HCT116 (cell line): ENCODE data around the gene CHRNB2. TPM values are rescaled to one million over a fixed set of nuclear protein-coding genes. Genes with fewer than 3 reads are reported as not detected.
"Not testable (repeated sequence)": the region's sequence is repeated elsewhere in the genome, so short reads cannot be mapped to it uniquely, and the experiment has no call there.

ENCODE experiments used
- ATAC-seq: fragments of 200-7000 bp; cut with Tn5 transposase; 2 replicates; pipeline ENCODE4 v1.9.1; 2020; ENCODE audit warnings: mild to moderate bottlenecking, moderate library complexity
- BruUV-seq: library from RNA; stranded (reverse); fragments of 400-500 nt; replicated peaks from 2 replicates; lab custom pipeline; 2021; lab: Mats Ljungman, UMichigan
- CTCF ChIA-PET: fragments of 300-600 bp; sonication (Branson Sonifier 250); formaldehyde crosslinking; loops from one replicate; lab custom pipeline; 2021; ENCODE audit warnings: antibody characterized with exemption; lab: Charles Lee
- POLR2A ChIA-PET: fragments of 300-600, 350-600 bp; sonication (Branson Sonifier 250); formaldehyde crosslinking; loops from one replicate; lab custom pipeline; 2021; ENCODE audit warnings: antibody characterized with exemption; lab: Charles Lee
- RAD21 ChIA-PET, 2 experiments: fragments of 300-600 bp; sonication (Branson Sonifier 250); formaldehyde crosslinking; loops; one replicate each; lab custom pipeline; 2023; ENCODE audit warnings: low total read pairs in 2 of 2; ENCODE audit not compliant: uncharacterized antibody in 2 of 2, unreplicated experiment in 2 of 2, low non-redundant PET in 1 of 2; lab: Charles Lee
- DNase-seq: peaks from one replicate; pipeline ENCODE4 v3.0.0-alpha.2; 2010; ENCODE audit warnings: low read depth, low spot score
- H2AFZ ChIP-seq: fragments of 200-600 bp; shearing (Covaris generic), sonication (generic); 2 replicates; pipeline ENCODE4 v1.6.1; 2017; ENCODE audit warnings: low read depth, mixed run types, mixed read lengths, antibody characterized with exemption, low read length; ENCODE audit not compliant: poor library complexity, severe bottlenecking
- H3K27ac ChIP-seq: 2 replicates; pipeline ENCODE4 v1.5.1; 2012; ENCODE audit warnings: low read depth, low read length
- H3K27me3 ChIP-seq: fragments of 200-600 bp; sonication (generic); 2 replicates; pipeline ENCODE4 v1.6.1; 2016; ENCODE audit warnings: mixed run types, low read length, mixed read lengths; ENCODE audit not compliant: insufficient read depth
- H3K36me3 ChIP-seq, 2 experiments: fragments of 200-500 bp in 1 of 2; fragments of 200-600 bp in 1 of 2; sonication (Bioruptor generic) in 1 of 2; sonication (generic) in 1 of 2; 2 replicates each; pipeline versions ENCODE4 v1.5.1 to v1.6.1; 2014 to 2016; ENCODE audit warnings: low read length in 2 of 2, inconsistent platforms in 1 of 2, mixed read lengths in 1 of 2, mixed run types in 1 of 2; ENCODE audit not compliant: insufficient read depth in 2 of 2, control insufficient read depth in 1 of 2
- H3K4me1 ChIP-seq, 2 experiments: fragments of 200-600 bp in 1 of 2; sonication (generic) in 1 of 2; 2 replicates each; pipeline versions ENCODE4 v1.5.1 to v1.6.1; 2012 to 2017; ENCODE audit warnings: low read length in 2 of 2, inconsistent platforms in 1 of 2, mild to moderate bottlenecking in 1 of 2, mixed read lengths in 1 of 2, mixed run types in 1 of 2, moderate library complexity in 1 of 2; ENCODE audit not compliant: insufficient read depth in 2 of 2, control insufficient read depth in 1 of 2
- H3K4me2 ChIP-seq: fragments of 200-600 bp; sonication (generic); 2 replicates; pipeline ENCODE4 v1.6.1; 2017; ENCODE audit warnings: mixed run types, low read length, mixed read lengths
- H3K4me3 ChIP-seq, 2 experiments: fragments of 200-600 bp in 1 of 2; sonication (generic) in 1 of 2; replicated peaks in 1 of 2; 2 replicates each; pipeline ENCODE4 v1.5.1; 2011 to 2016; ENCODE audit warnings: low read length in 2 of 2, control low read depth in 1 of 2, low read depth in 1 of 2, mild to moderate bottlenecking in 1 of 2, mixed read lengths in 1 of 2, mixed run types in 1 of 2
- H3K79me2 ChIP-seq: fragments of 200-600 bp; sonication (generic); 2 replicates; pipeline ENCODE4 v1.6.1; 2017; ENCODE audit warnings: mild to moderate bottlenecking, mixed run types, low read length, moderate library complexity, mixed read lengths; ENCODE audit not compliant: insufficient read depth
- H3K9ac ChIP-seq: fragments of 200-600 bp; sonication (generic); 2 replicates; pipeline ENCODE4 v1.6.1; 2016; ENCODE audit warnings: low read length, mixed read lengths
- H3K9me2 ChIP-seq: fragments of 200-600 bp; sonication (generic), shearing (Covaris generic); 2 replicates; pipeline ENCODE4 v1.6.1; 2017; ENCODE audit warnings: mixed run types, mild to moderate bottlenecking, moderate library complexity; ENCODE audit not compliant: insufficient read depth
- H3K9me3 ChIP-seq, 2 experiments: fragments of 200-500 bp in 1 of 2; fragments of 200-600 bp in 1 of 2; sonication (Bioruptor generic) in 1 of 2; sonication (generic) in 1 of 2; 2 replicates each; pipeline ENCODE4 v1.6.1; 2014 to 2017; ENCODE audit warnings: low read length in 2 of 2, mixed read lengths in 2 of 2, inconsistent platforms in 1 of 2, low read depth in 1 of 2, mild to moderate bottlenecking in 1 of 2, mixed run types in 1 of 2, moderate library complexity in 1 of 2; ENCODE audit not compliant: control insufficient read depth in 1 of 2, insufficient read depth in 1 of 2
- H4K20me1 ChIP-seq: fragments of 200-600 bp; sonication (generic), shearing (Covaris generic); 2 replicates; pipeline ENCODE4 v1.6.1; 2017; ENCODE audit warnings: mixed run types, mild to moderate bottlenecking, moderate library complexity; ENCODE audit not compliant: insufficient read depth
- FOSL1 ChIP-seq: IDR thresholded peaks from 2 replicates; pipeline ENCODE4 v1.6.1; 2012; ENCODE audit warnings: low read depth
- intact Hi-C: fragments of 100-400 bp; cut with micrococcal nuclease; formaldehyde crosslinking; loops from 2 replicates; pipeline ENCODE4 v1.10.0; 2022
- total RNA-seq: library from RNA; stranded (reverse); gene quantifications from one replicate; pipeline ENCODE4 v1.2.1, GENCODE V29; 2021; ENCODE audit not compliant: unreplicated experiment

Gene CHRNB2
- total RNA-seq, 1 experiment from 2014 or later: not detected

GRCh38 chr1:154529308-154529707 is 38.3 kb upstream of the CHRNB2 start:
- POLR2A ChIA-PET: no interaction called here
- no peak overlapping the region for H3K4me3 ChIP-seq
- H3K27me3 ChIP-seq: no peaks in the 10 kb centered on the region
- intact Hi-C loops: no loop called here
- no peak overlapping the region for H3K4me2 ChIP-seq
- H3K9ac ChIP-seq: no peak overlapping the region
- no peak for DNase-seq
- CTCF ChIA-PET: no interaction called here
- no peaks in the 10 kb centered on the region for H4K20me1 ChIP-seq
- H3K9me3 ChIP-seq: no peaks in the 10 kb centered on the region
- H2AFZ ChIP-seq: no peak overlapping the region
- H3K79me2 ChIP-seq: no peaks in the 10 kb centered on the region
- BruUV-seq: no TSS peak
- H3K4me1 ChIP-seq: no peaks in the 10 kb centered on the region
- H3K36me3 ChIP-seq: no peaks in the 10 kb centered on the region
- no peak for TF ChIP-seq FOSL1
- H3K9me2 ChIP-seq: no peaks in the 10 kb centered on the region
- RAD21 ChIA-PET: no interaction called here
- ATAC-seq: no peak
- H3K27ac ChIP-seq: no peak overlapping the region

- CTCF ChIA-PET: interaction anchor here (1.7 kb wide), 1 partner anchor 15 kb away, joined by 7 read pairs; no protein-coding TSS in a partner anchor
- H3K4me2 ChIP-seq, ATAC-seq, H3K9me3 ChIP-seq, H3K27ac ChIP-seq, DNase-seq, H3K9me2 ChIP-seq, H3K36me3 ChIP-seq, H3K4me1 ChIP-seq, H4K20me1 ChIP-seq, H3K9ac ChIP-seq, RAD21 ChIA-PET, intact Hi-C loops, H3K4me3 ChIP-seq, BruUV-seq, H2AFZ ChIP-seq, POLR2A ChIA-PET, H3K79me2 ChIP-seq, H3K27me3 ChIP-seq: not testable (repeated sequence)
Measured at GRCh38 chr1:154531950-154532349, 35.6 kb upstream of the CHRNB2 start.
